ENCODE results near the gene ARHGAP31. TPM values are rescaled to one million over a fixed set of nuclear protein-coding genes. Genes with fewer than 3 reads are reported as not detected.

The ARHGAP31 gene
- total RNA-seq, 4 donors from 2014 or later, result 6.2 to 9.7 (median 7.3) TPM

DNA sequence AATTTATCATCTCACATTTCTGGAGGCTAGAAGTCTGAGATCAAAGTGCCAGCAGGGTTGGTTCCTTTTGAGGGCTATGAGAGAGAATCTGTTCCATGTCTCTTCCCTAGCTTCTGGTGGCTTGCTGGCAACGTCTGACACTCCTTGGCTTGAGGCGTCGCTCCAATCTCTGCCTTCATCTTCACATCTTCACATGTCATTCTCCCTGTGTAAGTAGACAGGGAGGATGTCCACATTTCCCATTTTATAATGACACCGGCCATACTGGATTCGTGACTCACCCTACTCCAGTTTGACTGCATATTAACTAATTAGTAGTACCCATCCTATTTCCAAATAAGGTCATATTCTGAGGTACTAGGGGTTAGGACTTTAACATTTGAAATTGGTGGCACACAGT lies 17.5 kb upstream of the ARHGAP31 start:
- DNase-seq, result no peak
- Histone ChIP-seq H3K4me1 (peaks cover 0 to 7% of the 10 kb centered on the region in 2 donors), H3K27ac (peak overlapping the region in 1 of 4 donors; percentile 10), H3K36me3 (no peaks in the 10 kb centered on the region), H3K27me3 (no peaks in the 10 kb centered on the region), H3K9me3 (no peaks in the 10 kb centered on the region), H3K4me3 (no peak overlapping the region)
- in situ Hi-C loops (cut with MboI; ENCODE audit: low sequenced_read_pairs in 4 of 4) (loop anchor here in 3 of 4 donors (25.0 kb wide), 1 partner anchor 411 kb away; the partner anchor contains the start of gene COX17 (in 3 of the 3)), intact Hi-C loops (cut with DNase I; ENCODE audit: low total_unique reads) (no loop called here)
- ATAC-seq, result no peak
- TF ChIP-seq POLR2A (IDR thresholded peaks at IDR 0.05), result no peak
- TF ChIP-seq, protein P1, sequence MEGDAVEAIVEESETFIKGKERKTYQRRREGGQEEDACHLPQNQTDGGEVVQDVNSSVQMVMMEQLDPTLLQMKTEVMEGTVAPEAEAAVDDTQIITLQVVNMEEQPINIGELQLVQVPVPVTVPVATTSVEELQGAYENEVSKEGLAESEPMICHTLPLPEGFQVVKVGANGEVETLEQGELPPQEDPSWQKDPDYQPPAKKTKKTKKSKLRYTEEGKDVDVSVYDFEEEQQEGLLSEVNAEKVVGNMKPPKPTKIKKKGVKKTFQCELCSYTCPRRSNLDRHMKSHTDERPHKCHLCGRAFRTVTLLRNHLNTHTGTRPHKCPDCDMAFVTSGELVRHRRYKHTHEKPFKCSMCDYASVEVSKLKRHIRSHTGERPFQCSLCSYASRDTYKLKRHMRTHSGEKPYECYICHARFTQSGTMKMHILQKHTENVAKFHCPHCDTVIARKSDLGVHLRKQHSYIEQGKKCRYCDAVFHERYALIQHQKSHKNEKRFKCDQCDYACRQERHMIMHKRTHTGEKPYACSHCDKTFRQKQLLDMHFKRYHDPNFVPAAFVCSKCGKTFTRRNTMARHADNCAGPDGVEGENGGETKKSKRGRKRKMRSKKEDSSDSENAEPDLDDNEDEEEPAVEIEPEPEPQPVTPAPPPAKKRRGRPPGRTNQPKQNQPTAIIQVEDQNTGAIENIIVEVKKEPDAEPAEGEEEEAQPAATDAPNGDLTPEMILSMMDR (IDR thresholded peaks at IDR 0.05 in 4 of 5, conservative IDR thresholded peaks at IDR 0.05 in 1 of 5), result no peak

GRCh38 chr3:119279101-119279554 lies 15.1 kb upstream of the ARHGAP31 start:
- H3K9me3 ChIP-seq, result no peaks in the 10 kb centered on the region
- in situ Hi-C loops (cut with MboI; ENCODE audit: low sequenced_read_pairs in 4 of 4), result loop anchor here in 3 of 4 donors (25.0 kb wide), 1 partner anchor 408 kb away; the partner anchor contains the start of gene COX17 (in 3 of the 3)
- no peaks in the 10 kb centered on the region for H3K36me3 ChIP-seq
- H3K4me1 ChIP-seq, result peaks cover 0 to 7% of the 10 kb centered on the region in 2 donors
- ATAC-seq (peak; percentile 71 to 78), DNase-seq (no peak)
- H3K27me3 ChIP-seq, result no peaks in the 10 kb centered on the region
- peak overlapping the region; percentile 54 to 68 (median 66) for H3K27ac ChIP-seq
- H3K4me3 ChIP-seq, result no peak overlapping the region
- no peak for TF ChIP-seq POLR2A (IDR thresholded peaks at IDR 0.05)
- TF ChIP-seq, protein P1 (IDR thresholded peaks at IDR 0.05 in 4 of 5, conservative IDR thresholded peaks at IDR 0.05 in 1 of 5), result no peak
- intact Hi-C loops (cut with DNase I; ENCODE audit: low total_unique reads), result no loop called here

- ATAC-seq, result peak in 1 of 2 donors; percentile 21
- no peak for DNase-seq
These were observed 14.5 kb upstream of the ARHGAP31 start for GRCh38 chr3:119279584-119280243.

DNA sequence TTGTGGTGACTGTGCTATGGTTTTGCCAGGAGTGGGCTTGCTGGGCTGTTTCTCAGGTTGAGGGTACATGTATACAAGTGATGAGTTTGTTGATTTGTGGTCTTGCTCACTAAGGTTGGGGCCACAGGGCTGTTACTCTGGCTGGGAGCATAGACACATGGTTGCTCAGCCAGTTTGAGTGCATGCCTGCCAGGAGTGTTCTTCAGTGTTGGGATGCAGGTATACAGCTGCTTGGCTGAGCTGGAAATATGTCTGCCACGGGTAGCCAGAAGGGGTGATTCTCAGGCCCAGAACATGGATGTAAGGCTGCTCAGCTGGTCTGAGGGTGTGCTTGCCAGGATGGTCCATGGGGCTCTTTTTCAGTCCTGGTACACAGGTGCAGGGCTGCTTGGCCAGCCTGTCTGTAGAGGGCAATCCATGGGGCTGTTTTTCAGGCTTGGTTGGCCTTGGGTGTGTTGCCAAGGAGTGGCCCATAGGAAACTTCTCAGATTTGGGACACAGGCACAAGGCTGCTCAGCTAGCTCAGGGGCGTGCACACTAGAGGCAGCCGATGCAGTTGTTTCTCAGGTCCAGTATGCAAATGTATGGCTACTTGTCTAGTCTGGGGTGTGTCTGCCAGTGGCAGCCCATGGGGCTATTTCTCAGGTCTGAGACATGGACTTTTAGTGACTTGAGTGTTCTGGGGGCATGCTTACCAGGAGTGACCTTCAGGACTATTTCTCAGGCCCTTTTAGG lies 5.3 kb upstream of the ARHGAP31 start:
- Histone ChIP-seq H3K27me3 (no peaks in the 10 kb centered on the region), H3K4me3 (no peak overlapping the region), H3K4me1 (peaks cover 4 to 6% of the 10 kb centered on the region in 2 donors), H3K9me3 (no peaks in the 10 kb centered on the region), H3K27ac (no peak overlapping the region), H3K36me3 (no peaks in the 10 kb centered on the region)
- no peak for TF ChIP-seq POLR2A (IDR thresholded peaks at IDR 0.05)
- TF ChIP-seq, protein P1 (IDR thresholded peaks at IDR 0.05 in 4 of 5, conservative IDR thresholded peaks at IDR 0.05 in 1 of 5), result no peak
- no peak for ATAC-seq
- intact Hi-C loops (cut with DNase I; ENCODE audit: low total_unique reads), result no loop called here
- in situ Hi-C loops (cut with MboI; ENCODE audit: low sequenced_read_pairs in 4 of 4), result loop anchor here in 3 of 4 donors (25.0 kb wide), 1 partner anchor 398 kb away; the partner anchor contains the start of gene COX17 (in 3 of the 3)
- no peak for DNase-seq

More at GRCh38 chr3:119279584-119280243, 14.5 kb upstream of the ARHGAP31 start:
- intact Hi-C loops (cut with DNase I; ENCODE audit: low total_unique reads) (no loop called here), in situ Hi-C loops (cut with MboI; ENCODE audit: low sequenced_read_pairs in 4 of 4) (loop anchor here in 3 of 4 donors (25.0 kb wide), 1 partner anchor 408 kb away; the partner anchor contains the start of gene COX17 (in 3 of the 3))
- Histone ChIP-seq H3K36me3 (no peaks in the 10 kb centered on the region), H3K4me3 (no peak overlapping the region), H3K9me3 (no peaks in the 10 kb centered on the region), H3K27ac (peak overlapping the region; percentile 54 to 68 (median 66)), H3K4me1 (peaks cover 0 to 7% of the 10 kb centered on the region in 2 donors), H3K27me3 (no peaks in the 10 kb centered on the region)
- TF ChIP-seq, protein P1 (IDR thresholded peaks at IDR 0.05 in 4 of 5, conservative IDR thresholded peaks at IDR 0.05 in 1 of 5), result no peak
- TF ChIP-seq POLR2A (IDR thresholded peaks at IDR 0.05), result no peak
